ENCODE measurements around the gene SLC47A2. TPM values are rescaled to one million over a fixed set of nuclear protein-coding genes. Genes with fewer than 3 reads are reported as not detected.

SLC47A2 gene
- total and polyA plus RNA-seq, 2 of the 13 experiments (the other 11 are each of a cell fraction or from before 2014, with no cell fraction given), result 0.04 TPM; not detected in 1

- TF ChIP-seq BRCA1 (CRISPR knock-in tag; IDR thresholded peaks at IDR 0.05) (no peak), ZNF430 (CRISPR knock-in tag; IDR thresholded peaks at IDR 0.05) (no peak), ZNF773 (CRISPR knock-in tag; IDR thresholded peaks at IDR 0.05; ENCODE audit: borderline replicate concordance) (no peak), ZNF207 (IDR thresholded peaks at IDR 0.05; ENCODE audit: borderline replicate concordance) (no peak), ZNF546 (CRISPR knock-in tag; conservative IDR thresholded peaks at IDR 0.05) (no peak), ARNT (IDR thresholded peaks at IDR 0.05) (no peak), BORCS8-MEF2B (CRISPR knock-in tag; IDR thresholded peaks at IDR 0.05) (no peak), ZNF263 (CRISPR knock-in tag; IDR thresholded peaks at IDR 0.05) (no peak), PRDM15 (CRISPR knock-in tag; IDR thresholded peaks at IDR 0.05) (no peak), NRL (CRISPR knock-in tag; IDR thresholded peaks at IDR 0.05; ENCODE audit: borderline replicate concordance) (no peak; the same call in 1 of the 2 replicates), GTF2F1 (IDR thresholded peaks at IDR 0.05; ENCODE audit: low read length) (no peak), HOXA7 (CRISPR knock-in tag; IDR thresholded peaks at IDR 0.05) (no peak)
- TF ChIP-seq, protein P1, sequence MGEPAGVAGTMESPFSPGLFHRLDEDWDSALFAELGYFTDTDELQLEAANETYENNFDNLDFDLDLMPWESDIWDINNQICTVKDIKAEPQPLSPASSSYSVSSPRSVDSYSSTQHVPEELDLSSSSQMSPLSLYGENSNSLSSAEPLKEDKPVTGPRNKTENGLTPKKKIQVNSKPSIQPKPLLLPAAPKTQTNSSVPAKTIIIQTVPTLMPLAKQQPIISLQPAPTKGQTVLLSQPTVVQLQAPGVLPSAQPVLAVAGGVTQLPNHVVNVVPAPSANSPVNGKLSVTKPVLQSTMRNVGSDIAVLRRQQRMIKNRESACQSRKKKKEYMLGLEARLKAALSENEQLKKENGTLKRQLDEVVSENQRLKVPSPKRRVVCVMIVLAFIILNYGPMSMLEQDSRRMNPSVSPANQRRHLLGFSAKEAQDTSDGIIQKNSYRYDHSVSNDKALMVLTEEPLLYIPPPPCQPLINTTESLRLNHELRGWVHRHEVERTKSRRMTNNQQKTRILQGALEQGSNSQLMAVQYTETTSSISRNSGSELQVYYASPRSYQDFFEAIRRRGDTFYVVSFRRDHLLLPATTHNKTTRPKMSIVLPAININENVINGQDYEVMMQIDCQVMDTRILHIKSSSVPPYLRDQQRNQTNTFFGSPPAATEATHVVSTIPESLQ (CRISPR knock-in tag; conservative IDR thresholded peaks at IDR 0.05), result no peak
- TF ChIP-seq, protein P2, sequence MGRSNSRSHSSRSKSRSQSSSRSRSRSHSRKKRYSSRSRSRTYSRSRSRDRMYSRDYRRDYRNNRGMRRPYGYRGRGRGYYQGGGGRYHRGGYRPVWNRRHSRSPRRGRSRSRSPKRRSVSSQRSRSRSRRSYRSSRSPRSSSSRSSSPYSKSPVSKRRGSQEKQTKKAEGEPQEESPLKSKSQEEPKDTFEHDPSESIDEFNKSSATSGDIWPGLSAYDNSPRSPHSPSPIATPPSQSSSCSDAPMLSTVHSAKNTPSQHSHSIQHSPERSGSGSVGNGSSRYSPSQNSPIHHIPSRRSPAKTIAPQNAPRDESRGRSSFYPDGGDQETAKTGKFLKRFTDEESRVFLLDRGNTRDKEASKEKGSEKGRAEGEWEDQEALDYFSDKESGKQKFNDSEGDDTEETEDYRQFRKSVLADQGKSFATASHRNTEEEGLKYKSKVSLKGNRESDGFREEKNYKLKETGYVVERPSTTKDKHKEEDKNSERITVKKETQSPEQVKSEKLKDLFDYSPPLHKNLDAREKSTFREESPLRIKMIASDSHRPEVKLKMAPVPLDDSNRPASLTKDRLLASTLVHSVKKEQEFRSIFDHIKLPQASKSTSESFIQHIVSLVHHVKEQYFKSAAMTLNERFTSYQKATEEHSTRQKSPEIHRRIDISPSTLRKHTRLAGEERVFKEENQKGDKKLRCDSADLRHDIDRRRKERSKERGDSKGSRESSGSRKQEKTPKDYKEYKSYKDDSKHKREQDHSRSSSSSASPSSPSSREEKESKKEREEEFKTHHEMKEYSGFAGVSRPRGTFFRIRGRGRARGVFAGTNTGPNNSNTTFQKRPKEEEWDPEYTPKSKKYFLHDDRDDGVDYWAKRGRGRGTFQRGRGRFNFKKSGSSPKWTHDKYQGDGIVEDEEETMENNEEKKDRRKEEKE (IDR thresholded peaks at IDR 0.05), result no peak
- TF ChIP-seq, protein P3, sequence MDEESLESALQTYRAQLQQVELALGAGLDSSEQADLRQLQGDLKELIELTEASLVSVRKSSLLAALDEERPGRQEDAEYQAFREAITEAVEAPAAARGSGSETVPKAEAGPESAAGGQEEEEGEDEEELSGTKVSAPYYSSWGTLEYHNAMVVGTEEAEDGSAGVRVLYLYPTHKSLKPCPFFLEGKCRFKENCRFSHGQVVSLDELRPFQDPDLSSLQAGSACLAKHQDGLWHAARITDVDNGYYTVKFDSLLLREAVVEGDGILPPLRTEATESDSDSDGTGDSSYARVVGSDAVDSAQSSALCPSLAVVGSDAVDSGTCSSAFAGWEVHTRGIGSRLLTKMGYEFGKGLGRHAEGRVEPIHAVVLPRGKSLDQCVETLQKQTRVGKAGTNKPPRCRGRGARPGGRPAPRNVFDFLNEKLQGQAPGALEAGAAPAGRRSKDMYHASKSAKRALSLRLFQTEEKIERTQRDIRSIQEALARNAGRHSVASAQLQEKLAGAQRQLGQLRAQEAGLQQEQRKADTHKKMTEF (CRISPR knock-in tag; IDR thresholded peaks at IDR 0.05), result no peak
- TF ChIP-seq, protein P4, sequence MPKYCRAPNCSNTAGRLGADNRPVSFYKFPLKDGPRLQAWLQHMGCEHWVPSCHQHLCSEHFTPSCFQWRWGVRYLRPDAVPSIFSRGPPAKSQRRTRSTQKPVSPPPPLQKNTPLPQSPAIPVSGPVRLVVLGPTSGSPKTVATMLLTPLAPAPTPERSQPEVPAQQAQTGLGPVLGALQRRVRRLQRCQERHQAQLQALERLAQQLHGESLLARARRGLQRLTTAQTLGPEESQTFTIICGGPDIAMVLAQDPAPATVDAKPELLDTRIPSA (CRISPR knock-in tag; IDR thresholded peaks at IDR 0.05; ENCODE audit: borderline replicate concordance), result no peak
Measured at GRCh38 chr17:19703828-19704613, 12.4 kb downstream of the SLC47A2 start (continued).
